Hematopoietic multipotent progenitor cell treated with erythropoietin and hydrocortisone succinate and interleukin-3 and kit ligand, for 6 days (in vitro differentiated cells): ENCODE measurements around the gene RPS14.

Source experiments
- DNase-seq: peaks from one replicate; pipeline ENCODE4 v3.0.0-alpha.2; 2015

Gene RPS14

DNA sequence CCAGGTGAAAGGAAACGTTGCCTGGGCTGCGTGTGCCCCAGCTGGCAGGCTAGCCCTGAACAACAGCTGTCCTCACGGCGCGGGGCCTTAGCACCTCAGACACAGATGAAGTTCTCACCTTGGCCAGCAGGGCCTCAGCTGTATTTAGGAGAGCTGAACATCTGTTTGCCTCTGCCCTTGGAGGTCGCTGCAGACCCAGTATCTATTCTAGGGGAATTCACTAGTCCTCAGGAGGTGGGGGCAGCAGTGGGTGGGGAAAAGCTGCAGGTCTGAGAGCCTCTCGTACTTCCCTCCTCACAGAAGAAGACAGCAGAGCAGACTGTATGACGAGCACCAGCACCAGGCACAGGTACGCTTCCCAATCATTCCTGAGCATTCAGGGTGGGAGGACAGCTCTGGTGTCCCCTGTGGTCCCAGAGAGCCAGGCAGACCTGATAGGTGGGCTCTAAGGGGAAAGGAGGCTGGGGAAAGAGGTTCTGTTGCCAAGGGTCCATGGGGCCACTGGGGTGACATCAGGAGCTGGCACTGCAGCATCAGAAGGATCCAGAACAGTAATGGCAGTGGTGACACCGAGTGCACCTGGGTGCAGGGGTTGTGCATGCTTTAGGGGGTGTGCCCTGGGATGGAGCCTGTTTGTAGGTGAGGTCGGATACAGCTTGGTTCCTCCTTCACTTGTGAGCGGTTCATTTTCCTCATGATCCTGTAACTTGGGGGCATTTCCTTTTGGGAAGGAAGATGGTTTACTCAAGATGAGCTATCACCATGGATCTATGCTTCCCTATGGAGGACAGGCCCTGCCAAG lies 50.6 kb downstream of the RPS14 start:
- DNase-seq: peak; percentile 47

DNA sequence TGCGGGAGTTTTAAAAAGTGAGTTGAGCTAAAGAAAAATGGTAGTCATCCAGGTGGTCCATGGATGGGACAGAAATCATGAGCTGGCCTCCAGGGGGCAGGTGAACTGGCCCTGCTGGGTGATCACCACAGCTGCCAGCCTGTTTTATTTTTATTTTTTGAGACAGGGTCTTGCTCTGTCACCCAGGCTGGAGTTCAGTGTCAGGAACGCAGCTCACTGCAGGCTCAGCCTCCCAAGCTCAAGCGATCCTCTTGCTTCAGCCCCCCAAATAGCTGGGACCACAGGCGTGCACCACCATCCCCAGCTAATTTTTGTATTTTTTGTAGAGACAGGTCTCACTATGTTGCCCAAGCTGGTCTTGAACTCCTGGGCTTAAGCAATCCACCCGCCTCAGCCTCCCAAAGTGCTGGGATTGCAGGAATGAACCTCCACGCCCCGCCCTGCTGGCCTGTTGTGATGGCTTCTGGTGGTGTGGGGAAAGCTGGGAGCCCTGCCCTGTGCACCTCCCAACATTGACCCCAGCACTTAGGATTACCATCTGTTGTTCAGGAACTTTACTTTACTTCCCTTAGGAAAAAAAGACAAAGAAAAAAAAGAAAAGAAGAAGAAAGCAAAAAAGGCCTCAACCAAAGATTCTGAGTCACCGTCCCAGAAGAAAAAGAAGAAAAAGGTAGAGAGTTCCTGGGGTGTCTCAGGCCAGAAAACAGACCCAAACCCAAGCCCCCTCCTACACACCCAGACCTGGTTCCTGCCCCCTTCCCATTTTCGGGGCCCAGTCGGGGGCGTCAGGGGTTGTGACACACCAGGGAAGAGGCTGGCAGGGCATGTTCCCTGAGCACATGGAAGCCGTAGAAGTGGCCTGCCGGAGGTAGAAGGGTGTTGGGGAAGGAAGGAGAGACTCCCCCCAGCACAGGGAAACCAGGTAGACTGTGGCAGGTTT lies 51.5 kb downstream of the RPS14 start:
- DNase-seq: no peak

DNA sequence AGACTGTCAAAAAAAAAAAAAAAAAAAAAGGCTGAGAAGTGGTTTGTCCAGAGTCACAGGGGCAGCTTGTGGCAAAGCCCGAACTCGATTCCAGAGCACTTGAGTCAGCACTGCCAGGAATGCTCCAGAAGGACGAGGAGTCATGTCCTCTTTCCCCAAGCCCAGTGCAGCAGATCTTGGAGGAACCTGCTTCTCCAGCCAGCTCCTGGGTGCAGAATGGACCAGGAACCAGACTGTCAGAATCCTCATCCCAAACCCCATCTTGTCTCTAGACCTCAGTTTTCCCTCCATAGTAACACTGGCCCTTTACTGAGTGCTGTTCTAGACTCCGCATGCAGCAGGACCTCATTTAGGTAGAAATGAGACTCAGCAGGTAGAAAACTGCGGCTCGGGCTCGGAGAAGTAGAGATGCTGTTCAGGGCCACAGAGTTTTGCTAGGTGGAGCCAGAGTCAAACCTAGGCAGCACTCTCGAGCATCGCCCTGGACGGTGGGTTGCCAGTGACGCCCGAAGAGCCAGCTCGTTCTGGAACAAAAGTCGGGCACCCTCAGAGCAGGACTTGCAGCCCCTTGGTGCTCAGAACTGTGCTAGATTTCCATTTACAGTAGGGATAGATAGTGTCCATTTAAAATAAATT lies 52.3 kb downstream of the RPS14 start:
- no peak for DNase-seq

DNA sequence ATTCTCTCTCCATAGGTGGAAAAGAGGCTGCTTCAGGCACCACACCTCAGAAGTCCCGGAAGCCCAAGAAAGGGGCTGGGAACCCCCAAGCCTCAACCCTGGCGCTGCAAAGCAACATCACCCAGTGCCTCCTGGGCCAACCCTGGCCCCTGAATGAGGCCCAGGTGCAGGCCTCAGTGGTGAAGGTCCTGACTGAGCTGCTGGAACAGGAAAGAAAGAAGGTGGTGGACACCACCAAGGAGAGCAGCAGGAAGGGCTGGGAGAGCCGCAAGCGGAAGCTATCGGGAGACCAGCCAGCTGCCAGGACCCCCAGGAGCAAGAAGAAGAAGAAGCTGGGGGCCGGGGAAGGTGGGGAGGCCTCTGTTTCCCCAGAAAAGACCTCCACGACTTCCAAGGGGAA lies 53.3 kb downstream of the RPS14 start:
- DNase-seq: no peak

DNA sequence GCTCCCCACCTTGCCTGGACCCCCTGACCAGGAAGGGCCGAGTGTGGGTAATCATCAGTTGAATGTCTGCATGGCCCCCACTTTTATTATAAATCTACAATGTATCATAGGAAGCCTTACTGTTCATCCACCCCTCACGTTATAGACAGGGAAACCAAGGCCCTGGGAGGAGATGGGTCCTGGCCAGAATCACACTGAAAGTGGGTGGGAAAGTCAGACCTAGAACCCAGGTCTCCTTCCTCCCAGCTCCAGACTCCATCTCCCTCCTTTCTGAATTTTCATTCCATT lies 53.9 kb downstream of the RPS14 start:
- no peak for DNase-seq

DNA sequence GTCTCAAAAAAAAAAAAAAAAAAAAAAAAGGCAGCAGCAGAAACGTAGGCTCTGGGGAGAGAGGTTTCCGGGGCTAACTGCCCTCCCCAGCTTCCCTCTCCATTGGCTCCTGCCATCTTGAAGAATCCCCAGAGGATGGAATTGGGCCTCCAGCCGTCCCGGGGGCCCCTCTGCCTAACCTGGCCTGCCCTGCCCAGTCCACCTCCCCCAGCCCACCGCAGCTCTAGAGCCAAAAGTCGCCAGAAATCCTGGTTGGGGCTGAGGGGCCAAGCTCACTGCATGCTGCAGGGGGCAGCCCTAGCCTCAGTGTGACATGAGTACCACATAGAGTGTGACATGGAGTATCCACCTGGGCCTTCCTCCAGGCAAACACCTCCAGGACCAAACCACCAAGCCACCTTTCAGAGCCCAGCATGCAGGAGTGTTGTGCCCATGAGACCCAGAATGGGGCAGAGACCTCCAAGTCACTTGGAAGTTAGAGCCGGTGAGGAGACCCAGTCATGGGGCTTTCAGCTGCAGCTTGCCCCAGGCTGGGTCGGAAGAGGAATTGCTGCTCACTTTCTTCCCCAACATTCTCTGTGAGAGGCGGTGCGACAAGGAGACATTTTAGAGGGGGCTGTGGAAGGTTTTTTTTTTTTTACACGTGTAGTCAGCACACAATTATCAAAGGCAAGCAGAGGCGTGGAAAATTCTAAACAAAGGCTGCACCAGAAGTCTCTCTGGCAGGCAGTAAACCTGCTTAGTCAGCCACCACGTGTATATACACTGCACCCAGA lies 54.4 kb downstream of the RPS14 start:
- DNase-seq: no peak

DNA sequence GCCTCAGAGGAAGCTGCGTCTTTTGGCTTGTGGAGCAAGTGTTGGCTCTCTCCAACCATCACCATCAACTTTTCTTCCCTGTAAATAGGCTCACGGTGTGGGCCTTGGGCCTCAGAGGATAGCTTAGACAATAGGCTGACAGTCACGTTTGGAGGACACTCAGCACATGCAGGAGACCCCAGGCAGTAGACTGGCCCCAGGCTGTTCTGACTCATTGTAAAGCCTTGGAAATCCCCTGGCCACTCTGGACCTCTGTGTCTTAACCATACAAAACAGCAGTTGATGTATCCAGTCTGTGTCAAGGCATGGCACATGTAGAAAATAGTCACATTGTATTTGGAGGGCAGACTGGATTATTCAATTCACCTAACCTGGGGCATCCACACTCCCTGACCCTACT lies 55.4 kb downstream of the RPS14 start:
- DNase-seq: no peak

DNA sequence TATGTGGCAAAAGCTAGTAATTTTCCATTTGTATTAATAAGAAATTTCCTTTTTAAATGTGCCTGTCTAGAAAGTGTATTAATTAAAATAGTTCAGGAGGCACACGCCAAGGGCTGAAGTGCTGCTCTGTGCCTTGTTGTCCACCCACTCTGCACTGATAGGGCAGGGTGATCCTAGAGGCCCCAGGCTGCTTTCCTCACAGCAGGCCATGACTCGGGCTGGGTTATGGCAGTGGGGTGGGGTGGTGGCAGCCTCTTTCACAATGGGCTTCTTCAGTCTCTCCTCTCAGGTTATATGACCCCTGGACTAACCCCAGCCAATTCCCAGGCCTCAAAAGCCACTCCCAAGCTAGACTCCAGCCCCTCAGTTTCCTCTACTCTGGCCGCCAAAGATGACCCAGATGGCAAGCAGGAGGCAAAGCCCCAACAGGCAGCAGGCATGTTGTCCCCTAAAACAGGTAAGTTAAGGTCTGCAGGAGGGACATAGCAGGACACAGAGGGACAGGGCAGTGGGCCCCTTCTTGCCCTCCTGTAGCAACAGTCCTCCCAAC lies 56.4 kb downstream of the RPS14 start:
- DNase-seq: no peak

DNA sequence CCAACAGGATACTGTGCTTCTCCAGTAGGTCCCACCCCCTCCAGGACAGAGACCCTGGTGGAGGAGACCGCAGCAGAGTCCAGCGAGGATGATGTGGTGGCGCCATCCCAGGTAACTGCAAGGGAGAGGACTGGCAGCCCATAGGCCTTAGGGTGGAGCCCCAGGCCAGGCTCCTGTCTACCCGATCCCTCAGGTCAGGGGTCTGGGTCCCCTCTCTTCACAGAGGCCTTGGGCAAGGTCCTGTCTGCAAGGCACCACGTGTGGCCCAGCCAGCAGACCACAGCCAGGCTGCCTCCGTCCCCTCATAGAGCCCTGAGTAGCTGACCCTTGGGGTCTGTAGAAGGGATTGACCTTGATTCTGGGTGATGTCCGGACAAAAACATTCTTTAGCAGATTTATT lies 56.9 kb downstream of the RPS14 start:
- no peak for DNase-seq
